Duodenal mucosa (tissue), 2 donors: ENCODE data around the gene PKD2.

Experiments used
- H3K27ac ChIP-seq: one replicate; pipeline ENCODE4 v1.7.0; 2013; ENCODE audit warnings: low read depth, low read length
- H3K27me3 ChIP-seq, 2 donors: one replicate each; pipeline ENCODE4 v1.7.0; 2013; ENCODE audit warnings: low read length in 2 of 2, control low read depth in 1 of 2; ENCODE audit not compliant: insufficient read depth in 2 of 2, control insufficient read depth in 1 of 2
- H3K36me3 ChIP-seq, 2 donors: one replicate each; pipeline ENCODE4 v1.7.0; 2013; ENCODE audit warnings: low read length in 2 of 2, control low read depth in 1 of 2; ENCODE audit not compliant: insufficient read depth in 2 of 2, control insufficient read depth in 1 of 2
- H3K4me1 ChIP-seq, 2 donors: one replicate each; pipeline ENCODE4 v1.7.0; 2013; ENCODE audit warnings: low read length in 2 of 2, control low read depth in 1 of 2; ENCODE audit not compliant: insufficient read depth in 2 of 2, control insufficient read depth in 1 of 2
- H3K4me3 ChIP-seq, 2 donors: one replicate each; pipeline ENCODE4 v1.7.0; 2013; ENCODE audit warnings: low read length in 2 of 2, low read depth in 1 of 2
- H3K9ac ChIP-seq, 2 donors: one replicate each; pipeline ENCODE4 v1.7.0; 2013; ENCODE audit warnings: low read length in 2 of 2, low read depth in 1 of 2
- H3K9me3 ChIP-seq, 2 donors: one replicate each; pipeline ENCODE4 v1.7.0; 2013; ENCODE audit warnings: low read length in 2 of 2, control low read depth in 1 of 2; ENCODE audit not compliant: control insufficient read depth in 1 of 2

Gene PKD2

GRCh38 chr4:88037936-88038335 lies 30.5 kb downstream of the PKD2 start:
- Histone ChIP-seq H3K36me3 (peaks cover 10 to 55% of the 10 kb centered on the region in 2 donors), H3K9me3 (no peaks in the 10 kb centered on the region), H3K4me1 (peaks cover 5 to 15% of the 10 kb centered on the region in 2 donors)

DNA sequence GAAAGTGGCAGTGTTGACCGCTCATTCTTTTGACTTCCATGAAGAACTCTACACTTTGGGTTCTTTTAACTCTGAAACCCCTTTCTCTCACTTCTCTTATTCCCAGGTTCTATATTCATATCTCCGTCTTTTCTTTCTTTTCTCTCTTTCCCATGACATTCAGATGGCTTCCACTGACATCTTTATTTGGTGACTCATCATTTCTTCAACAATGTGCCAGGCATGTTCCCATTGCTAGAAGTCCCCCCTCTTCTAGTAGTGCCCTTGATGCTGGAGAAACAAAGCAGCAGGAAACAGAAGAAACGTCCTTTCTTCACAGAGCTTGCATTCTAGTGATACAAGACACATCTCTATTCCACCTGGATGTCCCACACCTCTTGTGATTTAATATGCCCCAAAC lies 33.3 kb downstream of the PKD2 start:
- no peaks in the 10 kb centered on the region for H3K9me3 ChIP-seq
- peaks cover 5 to 15% of the 10 kb centered on the region in 2 donors for H3K4me1 ChIP-seq
- no peak overlapping the region for H3K9ac ChIP-seq
- H3K27me3 ChIP-seq: no peaks in the 10 kb centered on the region
- no peak overlapping the region for H3K27ac ChIP-seq
- peaks cover 14 to 62% of the 10 kb centered on the region in 2 donors for H3K36me3 ChIP-seq
- no peak overlapping the region for H3K4me3 ChIP-seq

More at GRCh38 chr4:88037936-88038335, 30.5 kb downstream of the PKD2 start:
- Histone ChIP-seq H3K4me3 (no peak overlapping the region), H3K9ac (no peak overlapping the region), H3K27ac (no peak overlapping the region), H3K27me3 (no peaks in the 10 kb centered on the region)

DNA sequence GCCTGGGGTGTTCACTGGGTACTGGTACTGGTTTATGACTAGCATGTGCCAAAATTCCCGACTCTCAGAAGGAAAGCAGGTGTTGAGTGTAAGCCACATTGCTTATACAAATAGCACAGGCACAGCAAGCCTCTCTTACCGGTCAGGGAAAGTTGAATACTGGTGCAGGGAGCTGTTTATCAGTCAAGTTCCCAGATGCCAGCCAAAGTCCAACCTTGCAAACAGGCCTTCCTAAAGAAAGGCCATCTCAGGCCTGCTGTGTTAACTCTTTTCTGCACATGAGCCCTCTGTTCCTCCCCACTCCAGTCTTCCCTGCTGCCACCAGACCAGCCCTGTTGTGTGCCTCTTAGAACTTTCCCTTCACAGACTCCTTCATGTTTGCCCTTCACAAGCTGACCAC lies 34.2 kb downstream of the PKD2 start:
- Histone ChIP-seq H3K27me3 (no peaks in the 10 kb centered on the region), H3K9me3 (no peaks in the 10 kb centered on the region), H3K4me1 (peaks cover 5 to 15% of the 10 kb centered on the region in 2 donors), H3K9ac (no peak overlapping the region), H3K4me3 (no peak overlapping the region), H3K27ac (no peak overlapping the region), H3K36me3 (peaks cover 14 to 54% of the 10 kb centered on the region in 2 donors)

- Histone ChIP-seq H3K4me1 (peaks cover 5 to 15% of the 10 kb centered on the region in 2 donors), H3K4me3 (no peak overlapping the region), H3K36me3 (peaks cover 14 to 51% of the 10 kb centered on the region in 2 donors), H3K9ac (no peak overlapping the region), H3K27ac (no peak overlapping the region), H3K27me3 (no peaks in the 10 kb centered on the region), H3K9me3 (no peaks in the 10 kb centered on the region)
These were observed 35.6 kb downstream of the PKD2 start for GRCh38 chr4:88043001-88043400.

DNA sequence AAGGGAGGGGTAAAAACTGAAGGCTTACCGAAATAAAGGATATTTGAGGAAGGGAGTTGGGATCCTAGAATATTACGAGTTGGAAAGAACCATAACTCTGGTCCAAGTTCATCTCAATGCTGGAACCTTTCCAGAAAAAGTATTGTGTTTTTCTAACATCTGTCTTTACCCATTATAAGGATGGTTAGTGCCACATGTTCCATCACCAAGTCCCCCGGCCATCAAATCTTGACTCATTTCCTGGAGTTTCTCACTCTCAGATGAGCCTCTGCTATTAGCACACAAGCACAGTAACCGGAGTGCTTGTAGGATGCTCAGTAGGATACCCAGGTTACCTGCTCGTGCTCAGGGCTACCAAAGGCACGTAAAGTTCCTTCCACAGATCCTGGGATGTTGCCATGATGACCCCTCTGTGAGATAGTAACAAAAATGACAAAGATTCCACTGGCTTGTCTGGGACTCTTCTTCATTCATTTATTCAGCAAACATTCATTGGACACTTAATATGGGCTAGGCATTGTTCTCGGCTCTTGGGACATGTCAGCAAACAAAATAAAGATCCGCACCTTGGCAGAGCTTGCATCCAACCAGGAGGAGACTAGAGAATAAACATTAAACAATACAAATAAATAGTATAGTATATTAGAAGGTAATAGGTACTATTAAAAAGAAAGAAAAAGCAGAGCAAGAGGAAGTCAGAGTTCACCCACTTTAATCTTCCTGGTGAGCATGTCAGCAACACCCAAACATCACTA lies 36.3 kb downstream of the PKD2 start:
- no peak overlapping the region for H3K4me3 ChIP-seq
- no peak overlapping the region for H3K9ac ChIP-seq
- H3K27ac ChIP-seq: no peak overlapping the region
- H3K36me3 ChIP-seq: peaks cover 14 to 47% of the 10 kb centered on the region in 2 donors
- peaks cover 5 to 15% of the 10 kb centered on the region in 2 donors for H3K4me1 ChIP-seq
- no peaks in the 10 kb centered on the region for H3K27me3 ChIP-seq
- no peaks in the 10 kb centered on the region for H3K9me3 ChIP-seq

DNA sequence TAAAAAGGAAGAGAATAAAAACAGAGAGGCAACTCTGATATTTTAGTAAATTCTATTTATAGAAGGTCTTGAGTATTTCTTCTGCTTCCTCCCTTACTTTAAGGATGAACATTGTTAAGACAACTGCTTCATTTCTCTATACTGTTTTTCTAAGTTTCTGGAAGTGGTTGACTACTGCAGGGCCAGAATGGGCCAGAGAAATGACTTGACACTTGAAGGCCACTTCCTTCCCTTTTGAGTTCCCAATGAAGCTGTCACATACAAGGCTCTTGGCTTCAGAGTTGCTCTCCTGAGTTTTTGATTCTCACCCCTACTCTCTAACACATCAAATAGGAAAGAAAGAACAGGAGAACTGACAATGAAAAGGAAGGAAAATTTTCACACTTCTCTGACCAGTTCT lies 37.6 kb downstream of the PKD2 start:
- no peaks in the 10 kb centered on the region for H3K9me3 ChIP-seq

GRCh38 chr4:88054229-88054628 lies 46.8 kb downstream of the PKD2 start:
- Histone ChIP-seq H3K27me3 (no peaks in the 10 kb centered on the region), H3K4me1 (peaks cover 2 to 6% of the 10 kb centered on the region in 2 donors), H3K9ac (no peak overlapping the region), H3K36me3 (peaks cover 6 to 9% of the 10 kb centered on the region in 2 donors), H3K4me3 (no peak overlapping the region), H3K27ac (no peak overlapping the region), H3K9me3 (no peaks in the 10 kb centered on the region)

More for the DNA sequence above, 37.6 kb downstream of the PKD2 start:
- Histone ChIP-seq H3K27me3 (no peaks in the 10 kb centered on the region), H3K9ac (no peak overlapping the region), H3K27ac (no peak overlapping the region), H3K4me1 (peaks cover 5 to 15% of the 10 kb centered on the region in 2 donors), H3K36me3 (peaks cover 12 to 36% of the 10 kb centered on the region in 2 donors), H3K4me3 (no peak overlapping the region)

DNA sequence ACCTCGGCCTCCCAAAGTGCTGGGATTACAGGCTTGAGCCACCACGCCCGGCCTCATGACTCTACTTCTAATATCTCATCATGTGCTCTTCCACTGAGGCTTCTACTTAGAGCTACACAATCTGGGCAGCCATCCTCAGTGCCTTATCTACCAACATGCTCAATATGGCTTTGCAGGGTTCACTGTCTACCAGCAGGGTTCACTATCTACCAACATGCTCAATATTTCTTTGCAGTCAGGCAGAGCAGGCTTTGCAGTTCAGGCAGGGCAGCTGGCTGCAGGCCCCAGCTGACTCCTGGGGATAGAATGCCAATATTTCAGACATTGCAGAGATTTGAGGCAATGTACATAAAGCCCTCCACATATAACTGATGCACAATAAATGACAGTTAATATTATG lies 47.5 kb downstream of the PKD2 start:
- Histone ChIP-seq H3K36me3 (peaks cover 6 to 9% of the 10 kb centered on the region in 2 donors), H3K9me3 (no peaks in the 10 kb centered on the region), H3K4me3 (no peak overlapping the region), H3K4me1 (peaks cover 8 to 12% of the 10 kb centered on the region in 2 donors), H3K9ac (no peak overlapping the region), H3K27me3 (no peaks in the 10 kb centered on the region), H3K27ac (no peak overlapping the region)

DNA sequence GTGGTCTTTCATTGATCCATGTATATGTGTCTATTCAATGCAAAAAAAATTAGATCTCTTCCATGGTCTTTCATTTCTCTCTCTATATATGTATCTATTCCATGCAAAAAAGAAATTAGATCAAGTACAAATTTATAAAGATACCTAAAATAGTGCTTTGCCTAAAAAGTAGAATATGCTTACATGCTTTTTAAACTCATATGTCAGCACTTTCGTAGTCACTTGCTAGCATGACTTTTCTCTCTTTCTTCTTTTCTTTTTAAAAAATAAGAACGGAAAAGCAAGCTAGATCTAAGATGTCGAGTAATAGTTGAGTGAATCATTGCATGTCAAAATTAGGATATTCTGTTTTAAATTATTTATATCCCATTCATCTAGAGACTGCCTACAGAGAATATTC lies 50.9 kb downstream of the PKD2 start:
- Histone ChIP-seq H3K9me3 (no peaks in the 10 kb centered on the region), H3K36me3 (peaks cover 0 to 3% of the 10 kb centered on the region in 2 donors), H3K4me1 (peaks cover 19 to 28% of the 10 kb centered on the region in 2 donors), H3K27ac (no peak overlapping the region), H3K27me3 (no peaks in the 10 kb centered on the region), H3K9ac (no peak overlapping the region), H3K4me3 (no peak overlapping the region)

DNA sequence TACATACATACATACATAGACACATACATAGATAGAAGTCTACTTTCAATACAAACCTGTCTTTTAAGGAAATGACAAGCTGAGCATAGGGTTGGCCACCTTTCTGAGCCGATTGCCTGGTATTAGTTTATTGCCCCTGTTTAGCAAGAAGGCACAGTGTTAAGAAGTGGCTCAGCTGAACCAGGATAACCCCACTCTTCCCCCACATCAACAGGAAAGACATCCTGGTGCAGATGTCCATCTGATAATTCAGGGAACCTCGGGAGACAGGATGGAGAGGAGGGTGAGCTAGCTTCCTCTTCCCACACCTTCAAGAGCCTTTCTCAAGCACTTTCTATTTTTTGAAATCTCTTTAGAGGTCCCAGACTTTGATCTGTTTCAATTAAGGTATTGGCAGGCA lies 52.3 kb downstream of the PKD2 start:
- Histone ChIP-seq H3K27me3 (no peaks in the 10 kb centered on the region), H3K4me1 (peaks cover 22 to 28% of the 10 kb centered on the region in 2 donors), H3K27ac (no peak overlapping the region), H3K9me3 (no peaks in the 10 kb centered on the region), H3K9ac (no peak overlapping the region), H3K4me3 (no peak overlapping the region), H3K36me3 (peaks cover 0 to 2% of the 10 kb centered on the region in 2 donors)
